Sigmoid colon (tissue), 4 donors: Measurements from ENCODE around the gene SART3.

Source experiments
- EP300 ChIP-seq, 4 donors: sonication (generic); formaldehyde crosslinking; IDR thresholded peaks; one replicate each; pipeline ENCODE4 v1.6.1; 2017; ENCODE audit warnings: antibody characterized with exemption in 4 of 4
- POLR2A ChIP-seq, 2 donors: fragments of 450-650 bp; IDR thresholded peaks; one replicate each; pipeline ENCODE4 v1.6.1; 2016; ENCODE audit warnings: antibody characterized with exemption in 2 of 2, mild to moderate bottlenecking in 2 of 2, moderate library complexity in 2 of 2
- POLR2AphosphoS5 ChIP-seq, 4 donors: sonication (generic); formaldehyde crosslinking; IDR thresholded peaks; one replicate each; pipeline ENCODE4 v1.6.1; 2017; ENCODE audit warnings: antibody characterized with exemption in 4 of 4
- TF ChIP-seq, protein P1 (sequence below), 4 experiments: fragments of 450-650 bp in 3 of 4; fragments of 200-600 bp in 1 of 4; IDR thresholded peaks; one replicate each; pipeline ENCODE4 v1.5.1; 2016 to 2019; ENCODE audit warnings: antibody characterized with exemption in 4 of 4, mild to moderate bottlenecking in 3 of 4, moderate library complexity in 2 of 4

DNA sequence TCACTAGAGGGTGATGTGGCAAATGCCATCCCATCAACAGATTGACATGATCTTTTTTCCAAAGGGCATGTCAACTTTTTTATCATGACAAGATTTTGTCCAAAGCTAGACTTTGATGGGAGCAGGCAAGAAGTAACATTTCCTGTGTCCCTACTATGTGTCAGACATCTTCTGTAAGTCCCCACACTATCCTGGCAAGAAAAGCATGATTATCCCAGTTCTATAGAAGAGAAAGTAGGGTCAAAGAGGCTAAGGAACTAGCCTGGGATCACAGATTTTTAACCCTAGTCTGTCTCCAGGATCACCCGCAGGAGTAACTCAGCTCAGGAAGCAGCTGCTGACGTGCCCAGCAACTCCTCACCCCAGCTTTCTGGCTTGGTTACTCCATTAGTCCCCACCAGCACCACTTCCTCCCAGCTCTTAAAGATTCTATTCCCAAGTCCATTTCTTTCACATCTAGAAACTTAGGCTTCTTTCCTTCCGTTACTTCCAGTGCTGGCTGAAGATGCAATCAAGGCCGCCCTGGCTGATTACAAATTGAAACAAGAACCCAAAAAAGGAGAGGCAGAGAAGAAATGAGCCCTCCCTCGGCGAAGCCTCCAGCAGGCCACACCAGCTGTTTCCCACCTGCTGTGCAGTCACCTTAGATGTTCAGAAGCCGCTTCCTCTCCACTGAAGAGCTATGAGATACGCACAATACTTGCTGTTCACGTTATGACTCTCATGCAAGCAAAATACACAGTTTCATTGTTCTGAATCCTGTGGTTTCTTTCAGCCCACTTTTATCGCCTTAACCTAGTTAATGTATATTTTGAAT lies 7.6 kb upstream of the SART3 start:
- TF ChIP-seq, protein P1, sequence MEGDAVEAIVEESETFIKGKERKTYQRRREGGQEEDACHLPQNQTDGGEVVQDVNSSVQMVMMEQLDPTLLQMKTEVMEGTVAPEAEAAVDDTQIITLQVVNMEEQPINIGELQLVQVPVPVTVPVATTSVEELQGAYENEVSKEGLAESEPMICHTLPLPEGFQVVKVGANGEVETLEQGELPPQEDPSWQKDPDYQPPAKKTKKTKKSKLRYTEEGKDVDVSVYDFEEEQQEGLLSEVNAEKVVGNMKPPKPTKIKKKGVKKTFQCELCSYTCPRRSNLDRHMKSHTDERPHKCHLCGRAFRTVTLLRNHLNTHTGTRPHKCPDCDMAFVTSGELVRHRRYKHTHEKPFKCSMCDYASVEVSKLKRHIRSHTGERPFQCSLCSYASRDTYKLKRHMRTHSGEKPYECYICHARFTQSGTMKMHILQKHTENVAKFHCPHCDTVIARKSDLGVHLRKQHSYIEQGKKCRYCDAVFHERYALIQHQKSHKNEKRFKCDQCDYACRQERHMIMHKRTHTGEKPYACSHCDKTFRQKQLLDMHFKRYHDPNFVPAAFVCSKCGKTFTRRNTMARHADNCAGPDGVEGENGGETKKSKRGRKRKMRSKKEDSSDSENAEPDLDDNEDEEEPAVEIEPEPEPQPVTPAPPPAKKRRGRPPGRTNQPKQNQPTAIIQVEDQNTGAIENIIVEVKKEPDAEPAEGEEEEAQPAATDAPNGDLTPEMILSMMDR (IDR thresholded peaks at IDR 0.05) = no peak
- TF ChIP-seq POLR2A (IDR thresholded peaks at IDR 0.05) (no peak), POLR2AphosphoS5 (IDR thresholded peaks at IDR 0.05) (no peak), EP300 (IDR thresholded peaks at IDR 0.05) (no peak)
